K562 (cell line): ENCODE data around the gene HMCN2. TPM values are rescaled to one million over a fixed set of nuclear protein-coding genes. Genes with fewer than 3 reads are reported as not detected.

Experiments used
- ATAC-seq: fragments of 200-7000 bp; cut with Tn5 transposase; 3 replicates; pipeline ENCODE4 v1.9.1; 2020; ENCODE audit warnings: moderate library complexity
- BruUV-seq: library from RNA; stranded (reverse); fragments of 400-500 nt; replicated peaks from 2 replicates; lab custom pipeline; 2021; lab: Mats Ljungman, UMichigan
- CTCF ChIA-PET: fragments of 300-600 bp; formaldehyde crosslinking; extraction: SDS; loops from one replicate; lab custom pipeline; 2021; ENCODE audit warnings: low intra/inter-chr PET ratio; lab: Yijun Ruan, JAX
- POLR2A ChIA-PET: fragments of 300-600, 350-650 bp; sonication (Branson Sonifier 250); formaldehyde crosslinking; extraction: SDS; loops from one replicate; lab custom pipeline; 2021; ENCODE audit warnings: antibody characterized with exemption, inconsistent platforms; lab: Yijun Ruan, JAX
- DNase-seq, 4 experiments: peaks; one replicate each; pipeline versions ENCODE4 v3.0.0 to v3.0.0-alpha.2; 2011 to 2018; ENCODE audit warnings: low spot score in 3 of 4, mixed read lengths in 3 of 4; ENCODE audit errors: extremely low read depth in 1 of 4
- FAIRE-seq: peaks from 2 replicates; lab custom pipeline; 2011; peaks lifted over from hg19 to GRCh38; lab: Jason Lieb, UNC
- H2AFZ ChIP-seq: 2 replicates; pipeline ENCODE4 v1.6.0; 2011; ENCODE audit warnings: low read depth, low read length, control low read depth, inconsistent platforms
- H3K27ac ChIP-seq: fragments of 200-600 bp; 3 replicates; pipeline ENCODE4 v1.8.0; 2011; ENCODE audit warnings: low read depth, mild to moderate bottlenecking, control low read depth, inconsistent platforms, low read length, moderate library complexity, mixed read lengths; ENCODE audit errors: extremely low read depth
- H3K27me3 ChIP-seq, 2 experiments: fragments of 300-600 bp in 1 of 2; 2 replicates in 1 of 2; 3 replicates in 1 of 2; pipeline versions ENCODE4 v1.6.0 to v1.8.0; 2011; ENCODE audit warnings: inconsistent platforms in 2 of 2, low read length in 2 of 2, mild to moderate bottlenecking in 1 of 2, mixed read lengths in 1 of 2, moderate library complexity in 1 of 2; ENCODE audit not compliant: control insufficient read depth in 2 of 2, insufficient read depth in 2 of 2
- H3K36me3 ChIP-seq: fragments of 300-600 bp; 3 replicates; pipeline ENCODE4 v1.8.0; 2011; ENCODE audit warnings: mild to moderate bottlenecking, low read length, inconsistent platforms; ENCODE audit not compliant: control insufficient read depth, insufficient read depth
- H3K4me1 ChIP-seq, 2 experiments: fragments of 200-600 bp in 1 of 2; replicated peaks in 1 of 2; 2 replicates in 1 of 2; 3 replicates in 1 of 2; pipeline versions ENCODE4 v1.5.1 to v1.8.0; 2011; ENCODE audit warnings: inconsistent platforms in 2 of 2, low read length in 2 of 2, mild to moderate bottlenecking in 1 of 2, mixed read lengths in 1 of 2, moderate library complexity in 1 of 2; ENCODE audit not compliant: control insufficient read depth in 2 of 2, insufficient read depth in 2 of 2
- H3K4me2 ChIP-seq: 2 replicates; pipeline ENCODE4 v1.6.1; 2011; ENCODE audit warnings: low read length, control low read depth, inconsistent platforms, mixed read lengths; ENCODE audit not compliant: insufficient read depth
- H3K4me3 ChIP-seq: fragments of 200-600 bp; sonication (generic), shearing (Covaris generic); 2 replicates; pipeline ENCODE4 v1.5.1; 2016; ENCODE audit warnings: control low read depth, inconsistent platforms
- H3K79me2 ChIP-seq: fragments of 200-600 bp; 3 replicates; pipeline ENCODE4 v1.8.0; 2011; ENCODE audit warnings: low read length, inconsistent platforms; ENCODE audit not compliant: control insufficient read depth, insufficient read depth
- H3K9ac ChIP-seq, 2 experiments: 2 replicates each; pipeline versions ENCODE4 v1.6.0 to v1.6.1; 2011; ENCODE audit warnings: low read depth in 2 of 2, low read length in 2 of 2, control low read depth in 1 of 2, inconsistent platforms in 1 of 2, mild to moderate bottlenecking in 1 of 2, mixed read lengths in 1 of 2; ENCODE audit not compliant: insufficient read depth in 1 of 2
- H3K9me1 ChIP-seq: one replicate; pipeline ENCODE4 v1.6.0; 2011; ENCODE audit warnings: inconsistent platforms, mild to moderate bottlenecking, low read length, moderate library complexity; ENCODE audit not compliant: control insufficient read depth, insufficient read depth
- H3K9me3 ChIP-seq: replicated peaks from 2 replicates; pipeline ENCODE4 v1.5.1; 2011; ENCODE audit warnings: low read depth, low read length, inconsistent platforms; ENCODE audit not compliant: control insufficient read depth, insufficient read depth
- H4K20me1 ChIP-seq: replicated peaks from 2 replicates; pipeline ENCODE4 v1.6.1; 2011; ENCODE audit warnings: low read length, inconsistent platforms, mixed read lengths; ENCODE audit not compliant: control insufficient read depth, insufficient read depth
- BACH1 ChIP-seq: fragments of 200-800 bp; sonication (Bioruptor generic); IDR thresholded peaks from 2 replicates; pipeline ENCODE4 v1.6.1; 2016; ENCODE audit warnings: missing genetic modification characterization, missing compliant biosample characterization
- CAMTA2 ChIP-seq: fragments of 250-450 bp; sonication (Bioruptor Pico); conservative IDR thresholded peaks from 2 replicates; pipeline ENCODE4 v1.5.1; 2022
- CREM ChIP-seq: IDR thresholded peaks from 2 replicates; pipeline ENCODE4 v1.6.1; 2014; ENCODE audit warnings: antibody characterized with exemption, low read depth
- DPF2 ChIP-seq: fragments of 450-650 bp; IDR thresholded peaks from 2 replicates; pipeline ENCODE4 v1.6.1; 2016
- ETS2 ChIP-seq: IDR thresholded peaks from 2 replicates; pipeline ENCODE4 v1.6.1; 2016; ENCODE audit warnings: borderline replicate concordance, missing genetic modification characterization, mild to moderate bottlenecking, moderate library complexity, missing compliant biosample characterization; ENCODE audit not compliant: poor library complexity, severe bottlenecking
- IFI16 ChIP-seq: fragments of 250-450 bp; sonication (Bioruptor Pico); IDR thresholded peaks from 2 replicates; pipeline ENCODE4 v2.1.2; 2022; ENCODE audit warnings: mild to moderate bottlenecking, inconsistent platforms
- KHSRP ChIP-seq: fragments of 450-650 bp; IDR thresholded peaks from 2 replicates; pipeline ENCODE4 v1.6.1; 2017
- KLF6 ChIP-seq: fragments of 250-450 bp; sonication (Bioruptor Pico); IDR thresholded peaks from 2 replicates; pipeline ENCODE4 v1.4.0; 2020; ENCODE audit warnings: mild to moderate bottlenecking, moderate library complexity, borderline replicate concordance
- POLR2B ChIP-seq: fragments of 450-650 bp; IDR thresholded peaks from 2 replicates; pipeline ENCODE4 v1.6.1; 2018; ENCODE audit warnings: low read depth; ENCODE audit not compliant: partially characterized antibody
- SREBF2 ChIP-seq: sonication (generic); formaldehyde crosslinking; IDR thresholded peaks from 2 replicates; pipeline ENCODE4 v1.4.0; 2020; ENCODE audit warnings: mild to moderate bottlenecking, missing genetic modification reagents
- SRSF1 ChIP-seq: fragments of 200-400 bp; formaldehyde crosslinking; IDR thresholded peaks from 2 replicates; pipeline ENCODE4 v1.6.1; 2017; ENCODE audit warnings: mild to moderate bottlenecking, low read depth, low read length, moderate library complexity
- TSC22D4 ChIP-seq: fragments of 450-650 bp; IDR thresholded peaks from 2 replicates; pipeline ENCODE4 v1.6.1; 2016; ENCODE audit warnings: missing genetic modification characterization, missing biosample characterization, control low read depth
- USF2 ChIP-seq: sonication (generic); formaldehyde crosslinking; IDR thresholded peaks from 2 replicates; pipeline ENCODE4 v1.5.0; 2020; ENCODE audit warnings: missing genetic modification reagents
- WHSC1 ChIP-seq: IDR thresholded peaks from one replicate; pipeline ENCODE4 v1.6.1; 2012; ENCODE audit warnings: low read length, control low read depth, inconsistent platforms
- ZBTB34 ChIP-seq: fragments of 250-450 bp; sonication (Bioruptor Pico); IDR thresholded peaks from 2 replicates; pipeline ENCODE4 v1.8.0; 2021; ENCODE audit warnings: mild to moderate bottlenecking, moderate library complexity
- ZNF444 ChIP-seq: fragments of 250-450 bp; sonication (Bioruptor Pico); IDR thresholded peaks from 2 replicates; pipeline ENCODE4 v1.4.0; 2020; ENCODE audit warnings: mild to moderate bottlenecking, moderate library complexity
- WGBS: fragments of 100-300 bp; shearing (Covaris generic); methylation state at CpG from one replicate; pipeline ENCODE4 v1.1.6; 2016; ENCODE audit warnings: low coverage, mixed read lengths; ENCODE audit not compliant: insufficient coverage; ENCODE audit errors: missing lambda C conversion rate; 5-methylcytosine and 5-hydroxymethylcytosine counted together
- in situ Hi-C: fragments of 300-500 bp; cut with MboI; formaldehyde crosslinking; loops from 4 replicates; pipeline ENCODE4 v1.15.0; 2018; ENCODE audit warnings: inconsistent platforms, mixed read lengths
- intact Hi-C: fragments of 100-400 bp; cut with micrococcal nuclease; formaldehyde crosslinking; loops from 2 replicates; pipeline ENCODE4 v1.14.2; 2022
- polyA plus RNA-seq, 8 experiments: library from polyadenylated mRNA; depleted of rRNA in 4 of 8; stranded (reverse) in 5 of 8; unstranded in 3 of 8; fragments of >200 nt; fragmentation: Nextera tagmentation in 2 of 8; fragmentation: Illumina TruSeq in 1 of 8; extraction: Ambion mirVana in 2 of 8; extraction: Trizol in 1 of 8; gene quantifications; 2 replicates each; pipeline versions ENCODE4 v1.2.1 to v1.2.3, GENCODE V29; 2011 to 2014; ENCODE audit warnings: inconsistent platforms in 1 of 8, missing spikeins in 1 of 8
- total RNA-seq, 7 experiments: library from RNA; depleted of rRNA in 6 of 7; stranded (reverse); fragments of >200 nt in 6 of 7; fragmentation: Illumina TruSeq in 2 of 7; extraction: Trizol in 2 of 7; gene quantifications; 2 replicates each; pipeline versions ENCODE4 v1.2.1 to v1.2.3, GENCODE V29; 2011 to 2021; ENCODE audit warnings: low replicate concordance in 1 of 7
- TF ChIP-seq, protein P1 (sequence below): fragments of 250-450 bp; sonication (Bioruptor Pico); IDR thresholded peaks from 2 replicates; pipeline ENCODE4 v1.8.0; 2022; ENCODE audit warnings: inconsistent platforms
- TF ChIP-seq, protein P2 (sequence below): sonication (generic); formaldehyde crosslinking; IDR thresholded peaks from 2 replicates; pipeline ENCODE4 v1.8.0; 2022; ENCODE audit warnings: mild to moderate bottlenecking, missing genetic modification reagents

HMCN2 gene
- total and polyA plus RNA-seq, 9 of the 15 experiments (the other 6 are each of a cell fraction or from before 2014, with no cell fraction given): 0.01 TPM; not detected in 8

DNA sequence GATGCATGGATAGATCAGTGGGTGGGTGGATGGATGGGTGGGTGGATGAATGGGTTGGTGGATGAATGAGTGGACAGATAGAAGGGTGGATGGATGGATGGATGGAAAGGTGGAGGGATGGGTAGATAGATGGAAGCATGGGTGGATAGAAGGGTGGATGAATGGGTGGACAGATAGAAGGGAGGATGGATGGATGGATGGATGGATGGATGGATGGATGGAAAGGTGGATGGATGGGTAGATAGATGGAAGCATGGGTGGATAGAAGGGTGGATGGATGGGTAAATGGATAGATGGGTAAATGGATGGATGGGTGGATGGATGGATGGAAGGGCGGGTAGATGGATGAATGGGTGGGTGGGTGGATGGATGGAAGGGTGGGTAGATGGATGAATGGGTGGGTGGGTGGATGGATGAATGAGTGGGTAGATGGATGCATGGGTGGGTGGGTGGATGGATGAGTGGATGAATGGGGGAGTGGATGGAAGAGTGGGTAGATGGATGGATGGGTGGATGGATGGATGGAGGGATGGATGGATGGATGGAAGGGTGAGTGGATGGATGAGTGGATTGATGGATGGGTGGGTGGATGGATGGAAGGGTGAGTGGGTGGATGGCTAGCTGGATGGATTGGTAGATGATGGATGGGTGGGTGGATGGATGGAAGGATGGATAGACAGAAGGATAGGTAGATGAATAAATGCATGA lies 91.5 kb downstream of the HMCN2 start:
- no peaks in the 10 kb centered on the region for H3K9me3 ChIP-seq
- H3K27ac ChIP-seq: no peak overlapping the region
- no peaks in the 10 kb centered on the region for H3K36me3 ChIP-seq
- 0% methylated on average over 1 of the region's 1 CpG for whole genome bisulfite sequencing
- FAIRE-seq (no peak), ATAC-seq (no peak), DNase-seq (no peak)
- peaks cover 4 to 56% of the 10 kb centered on the region in 2 experiments; a peak in 3 of 5 replicates for H3K27me3 ChIP-seq
- intact Hi-C loops (no loop called here), in situ Hi-C loops (no loop called here)
- no peaks in the 10 kb centered on the region for H3K79me2 ChIP-seq
- H3K9ac ChIP-seq: no peak overlapping the region
- ChIA-PET POLR2A (interaction anchor here (1.3 kb wide), 1 partner anchor 241 kb away, joined by 3 read pairs; no protein-coding TSS in a partner anchor), CTCF (interaction anchor here (0.8 kb wide), 1 partner anchor 620 kb away, joined by 3 read pairs; no protein-coding TSS in a partner anchor)
- peaks cover 0 to 8% of the 10 kb centered on the region in 2 experiments; a peak in 2 of 5 replicates for H3K4me1 ChIP-seq
- H3K4me2 ChIP-seq: no peak overlapping the region
- no peaks in the 10 kb centered on the region for H3K9me1 ChIP-seq
- H4K20me1 ChIP-seq: no peaks in the 10 kb centered on the region
- BruUV-seq: no TSS peak
- no peak overlapping the region for H3K4me3 ChIP-seq
- no peak overlapping the region for H2AFZ ChIP-seq
- no peak for TF ChIP-seq POLR2B
- no peak for TF ChIP-seq CAMTA2 (CRISPR knock-in tag)
- TF ChIP-seq KLF6 (CRISPR knock-in tag): no peak
- no peak for TF ChIP-seq BACH1 (tag)
- TF ChIP-seq, protein P1, sequence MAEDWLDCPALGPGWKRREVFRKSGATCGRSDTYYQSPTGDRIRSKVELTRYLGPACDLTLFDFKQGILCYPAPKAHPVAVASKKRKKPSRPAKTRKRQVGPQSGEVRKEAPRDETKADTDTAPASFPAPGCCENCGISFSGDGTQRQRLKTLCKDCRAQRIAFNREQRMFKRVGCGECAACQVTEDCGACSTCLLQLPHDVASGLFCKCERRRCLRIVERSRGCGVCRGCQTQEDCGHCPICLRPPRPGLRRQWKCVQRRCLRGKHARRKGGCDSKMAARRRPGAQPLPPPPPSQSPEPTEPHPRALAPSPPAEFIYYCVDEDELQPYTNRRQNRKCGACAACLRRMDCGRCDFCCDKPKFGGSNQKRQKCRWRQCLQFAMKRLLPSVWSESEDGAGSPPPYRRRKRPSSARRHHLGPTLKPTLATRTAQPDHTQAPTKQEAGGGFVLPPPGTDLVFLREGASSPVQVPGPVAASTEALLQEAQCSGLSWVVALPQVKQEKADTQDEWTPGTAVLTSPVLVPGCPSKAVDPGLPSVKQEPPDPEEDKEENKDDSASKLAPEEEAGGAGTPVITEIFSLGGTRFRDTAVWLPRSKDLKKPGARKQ (CRISPR knock-in tag): no peak
- TF ChIP-seq USF2 (CRISPR knock-in tag): no peak
- no peak for TF ChIP-seq TSC22D4 (tag)
- TF ChIP-seq CREM: no peak
- TF ChIP-seq, protein P2, sequence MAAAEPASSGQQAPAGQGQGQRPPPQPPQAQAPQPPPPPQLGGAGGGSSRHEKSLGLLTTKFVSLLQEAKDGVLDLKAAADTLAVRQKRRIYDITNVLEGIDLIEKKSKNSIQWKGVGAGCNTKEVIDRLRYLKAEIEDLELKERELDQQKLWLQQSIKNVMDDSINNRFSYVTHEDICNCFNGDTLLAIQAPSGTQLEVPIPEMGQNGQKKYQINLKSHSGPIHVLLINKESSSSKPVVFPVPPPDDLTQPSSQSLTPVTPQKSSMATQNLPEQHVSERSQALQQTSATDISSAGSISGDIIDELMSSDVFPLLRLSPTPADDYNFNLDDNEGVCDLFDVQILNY: no peak
- TF ChIP-seq ZNF444 (CRISPR knock-in tag): no peak
- no peak for TF ChIP-seq IFI16 (CRISPR knock-in tag)
- TF ChIP-seq SREBF2 (CRISPR knock-in tag): no peak
- TF ChIP-seq ETS2 (tag): no peak
- TF ChIP-seq DPF2: no peak
- TF ChIP-seq KHSRP: no peak
- no peak for TF ChIP-seq WHSC1
- no peak for TF ChIP-seq SRSF1
- no peak for TF ChIP-seq ZBTB34 (CRISPR knock-in tag)
